NCI-H1417 (cell line): Measurements from ENCODE around the gene GFY.

ENCODE experiments used
- DNase-seq, 3 experiments: peaks; one replicate each; lab custom pipeline; 2025; lab: John Stamatoyannopoulos, UW

The GFY gene

GRCh38 chr19:49408816-49409440 is 16.3 kb upstream of the GFY start:
- DNase-seq = no peak

DNA sequence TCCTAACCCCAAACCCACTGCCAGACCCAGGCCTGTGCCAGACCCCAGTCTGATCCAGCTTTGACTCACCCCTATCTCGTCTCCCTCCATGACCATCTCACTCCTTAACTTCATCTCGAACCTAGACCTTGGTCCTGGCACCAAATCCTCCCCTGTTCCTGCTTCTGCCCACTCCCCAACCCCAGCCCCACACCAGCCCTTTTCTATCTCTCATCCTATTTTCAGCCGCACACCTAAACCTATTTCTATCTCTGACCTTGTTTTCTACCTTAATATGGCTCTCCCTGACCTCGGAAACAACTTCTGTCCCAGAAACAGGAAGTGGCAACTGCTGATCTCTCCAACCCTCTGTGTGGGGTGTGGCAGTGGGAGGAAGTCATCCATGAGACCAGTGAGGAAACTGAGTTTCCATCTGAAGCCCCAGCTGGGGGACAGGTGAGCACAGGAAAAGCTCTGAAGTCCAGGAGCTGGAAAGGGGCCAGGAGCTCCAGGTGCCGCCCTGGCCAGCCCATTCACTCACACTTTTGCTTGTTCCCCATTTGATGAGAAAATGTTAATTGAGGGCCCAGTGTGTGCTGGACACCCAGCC is 15.7 kb upstream of the GFY start:
- DNase-seq = peak in 1 of 3 experiments; percentile 5

DNA sequence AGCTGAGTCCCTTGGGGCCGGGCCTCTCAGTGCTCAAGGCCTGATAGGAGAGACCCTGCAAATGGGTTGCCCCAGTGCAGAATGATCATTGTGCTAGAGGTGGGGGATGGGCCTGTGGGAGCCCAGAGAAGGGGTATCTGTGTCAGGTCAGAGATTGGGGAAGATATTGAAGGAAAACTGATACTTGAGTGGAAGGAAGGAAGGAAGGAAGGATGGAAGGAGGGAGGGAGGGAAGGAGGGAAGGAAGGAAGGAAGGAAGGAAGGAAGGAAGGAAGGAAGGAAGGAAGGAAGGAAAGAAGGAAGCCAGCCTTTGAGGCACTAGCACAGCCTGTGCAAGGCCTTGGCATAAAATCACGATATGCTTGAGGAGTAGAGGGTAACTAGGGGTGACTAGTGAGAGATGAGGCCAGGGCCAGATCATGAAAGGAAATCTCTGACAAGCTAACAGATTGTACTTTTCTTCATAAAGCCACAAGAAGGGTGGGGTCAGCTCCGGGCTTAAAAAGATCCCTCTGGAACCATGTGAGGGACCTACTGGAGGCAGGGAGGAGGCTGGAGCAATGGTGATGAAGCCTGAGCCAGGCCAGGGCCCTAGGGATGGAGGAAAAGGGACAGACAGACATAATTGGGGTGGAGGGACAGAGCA is 13.4 kb upstream of the GFY start:
- no peak for DNase-seq

DNA sequence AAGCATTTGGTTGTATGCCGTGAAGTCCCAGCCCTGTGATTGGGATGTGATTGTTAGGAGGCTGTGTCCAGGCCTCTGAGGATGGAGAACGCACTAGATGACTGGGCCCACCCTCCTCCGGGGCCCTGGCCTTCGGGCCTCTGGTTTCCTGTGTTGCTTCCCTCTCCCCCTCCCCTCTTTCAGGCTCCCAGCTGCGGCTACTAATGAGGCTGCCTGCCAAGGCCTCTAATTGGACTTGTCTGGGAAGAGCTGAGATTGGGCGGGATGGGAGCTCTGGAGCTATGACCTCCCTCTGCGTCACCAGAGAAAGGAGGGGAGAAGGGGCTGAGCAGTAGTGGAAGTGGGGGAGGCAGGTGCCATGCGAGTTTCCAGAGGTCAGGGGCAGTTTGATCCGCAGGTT is 11.8 kb upstream of the GFY start:
- DNase-seq = peak in 2 of 3 experiments; percentile 24 to 54

DNA sequence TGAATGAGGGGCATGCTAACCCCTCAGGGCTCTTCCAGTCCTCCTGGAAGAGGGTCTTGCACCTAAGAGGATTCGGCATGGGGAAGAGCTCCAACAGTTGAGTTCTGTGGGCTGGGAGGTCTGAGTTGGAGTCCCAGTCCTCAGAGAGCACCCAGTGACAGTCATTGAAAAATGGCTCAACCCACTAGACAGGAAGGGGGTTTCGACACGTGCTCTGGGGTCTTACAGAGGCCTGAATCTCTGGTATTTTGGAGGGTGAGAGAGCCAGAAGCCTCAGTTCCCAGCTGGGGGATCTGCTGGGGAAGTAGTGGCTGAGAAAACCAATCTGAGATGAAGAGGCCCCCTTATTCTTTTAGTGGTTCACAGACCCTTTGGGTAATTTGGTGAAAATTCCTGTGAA is 10.9 kb upstream of the GFY start:
- no peak for DNase-seq

GRCh38 chr19:49415102-49415809 is 9.9 kb upstream of the GFY start:
- no peak for DNase-seq

DNA sequence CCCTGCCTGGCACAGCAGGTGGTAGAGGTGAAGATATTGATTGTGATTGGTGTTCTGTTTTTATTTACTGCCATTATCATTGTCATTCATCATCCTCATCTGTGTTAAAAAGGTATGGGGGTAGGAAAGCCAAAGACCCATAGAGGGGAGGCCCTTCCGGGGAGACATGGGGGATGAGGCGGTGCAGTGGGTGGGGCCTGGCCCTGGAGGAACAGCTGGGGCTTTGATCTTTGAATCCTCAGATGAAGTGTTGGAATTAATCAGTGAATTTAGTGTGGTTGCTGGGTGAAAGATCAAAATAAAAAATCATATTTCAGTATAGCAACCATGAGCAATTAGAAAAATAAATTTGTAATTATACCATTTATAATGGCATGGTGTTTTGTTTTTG is 9.4 kb upstream of the GFY start:
- DNase-seq = no peak

DNA sequence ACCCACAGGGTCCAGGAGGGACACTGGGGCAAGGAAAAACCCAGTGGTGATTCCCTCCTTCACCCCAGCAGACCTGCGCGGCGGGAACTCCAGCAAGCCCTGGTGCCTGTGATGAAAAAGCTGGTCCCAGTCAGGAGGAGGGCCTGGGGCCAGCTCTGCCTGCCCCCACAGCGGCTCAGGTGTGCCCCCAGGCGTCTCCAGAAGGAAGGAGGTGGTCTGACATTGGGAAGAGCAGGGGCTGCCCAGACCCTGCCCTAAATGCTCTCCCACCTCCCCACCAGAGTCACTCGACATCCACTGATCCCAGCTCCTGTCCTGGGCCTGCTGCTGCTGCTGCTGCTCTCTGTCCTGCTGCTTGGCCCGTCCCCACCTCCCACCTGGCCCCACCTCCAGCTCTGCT is 8.1 kb upstream of the GFY start:
- no peak for DNase-seq

GRCh38 chr19:49418511-49418910 is 6.7 kb upstream of the GFY start:
- DNase-seq = no peak

DNA sequence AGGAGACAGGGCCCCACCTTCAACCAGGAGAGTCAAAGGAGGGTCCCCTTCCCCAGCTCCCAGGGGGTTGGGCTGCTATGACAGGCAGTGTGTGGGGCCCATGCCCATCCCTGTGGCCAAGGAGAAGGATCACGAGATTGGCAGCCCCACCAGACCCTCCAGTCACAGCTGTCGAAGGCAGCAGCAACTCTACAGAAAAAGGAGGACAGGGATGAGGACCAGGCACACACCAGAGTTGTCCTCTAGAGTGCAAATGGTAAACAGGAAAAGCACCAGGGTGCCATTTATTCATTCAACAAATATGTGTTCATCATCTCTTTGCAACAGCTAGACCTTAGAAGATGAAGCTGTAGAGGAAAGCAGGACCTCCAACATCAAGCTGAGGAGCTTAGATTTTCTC is 6.0 kb upstream of the GFY start:
- no peak for DNase-seq

GRCh38 chr19:49420227-49420626 is 5.0 kb upstream of the GFY start:
- no peak for DNase-seq

DNA sequence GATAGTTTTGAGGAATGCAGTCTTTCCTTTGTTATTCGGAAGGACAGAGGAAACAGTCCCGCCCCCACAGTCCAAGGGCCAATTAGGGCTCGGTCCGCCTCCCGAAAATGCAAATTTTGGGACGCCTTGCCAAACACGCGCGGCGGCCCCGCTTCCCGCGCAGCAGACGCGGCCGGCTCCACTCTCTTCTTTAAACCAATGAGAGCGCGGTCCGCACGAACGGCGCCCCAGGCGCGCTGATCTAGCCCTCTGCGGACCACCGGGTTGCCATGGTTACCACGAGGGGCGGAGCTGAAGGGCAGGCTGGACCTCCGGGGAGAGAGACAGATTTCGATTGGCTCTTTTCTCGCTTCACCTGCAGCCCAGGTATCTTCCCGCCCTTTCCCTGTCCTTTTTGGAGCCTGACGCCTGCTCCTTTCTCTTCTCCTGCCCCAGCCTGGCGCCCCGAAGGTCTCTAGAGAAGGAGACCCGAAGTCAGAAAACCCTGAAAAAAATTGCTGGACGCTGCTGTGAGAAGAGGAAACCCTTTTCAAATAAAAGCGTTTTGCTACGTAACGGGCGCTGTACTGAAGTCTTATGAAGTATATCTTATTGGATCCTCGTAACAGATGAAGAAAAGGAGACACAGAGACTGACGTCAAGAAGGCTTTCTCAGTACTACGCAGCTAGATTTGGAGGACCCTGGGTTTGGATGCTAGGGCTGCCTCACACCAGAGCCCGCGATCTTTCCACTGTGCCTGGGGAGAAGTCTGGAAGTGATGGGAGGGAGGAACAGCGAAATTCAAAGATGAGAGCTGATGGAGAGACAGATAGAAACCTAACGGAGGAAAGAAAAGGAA is 3.9 kb upstream of the GFY start:
- peak; percentile 74 to 97 (median 91) for DNase-seq

DNA sequence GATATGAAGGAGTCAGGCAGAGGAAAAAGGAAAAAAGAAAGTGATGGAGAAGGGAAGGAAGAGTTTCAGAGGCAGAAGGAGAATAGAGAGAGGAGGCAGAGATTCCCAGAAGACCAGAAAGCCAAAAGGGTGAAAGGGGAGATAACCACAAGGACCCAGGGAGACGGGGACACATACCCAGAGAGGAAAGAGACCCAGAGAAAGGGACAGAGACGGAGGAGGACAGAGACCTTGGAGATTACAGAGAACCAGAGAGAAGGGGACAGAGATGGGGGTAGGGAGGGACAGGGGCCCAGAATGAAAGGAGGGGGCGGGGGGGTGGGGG is 3.3 kb upstream of the GFY start:
- DNase-seq = no peak

GRCh38 chr19:49422407-49423070 is 2.6 kb upstream of the GFY start:
- DNase-seq = peak; percentile 61 to 68 (median 64)

DNA sequence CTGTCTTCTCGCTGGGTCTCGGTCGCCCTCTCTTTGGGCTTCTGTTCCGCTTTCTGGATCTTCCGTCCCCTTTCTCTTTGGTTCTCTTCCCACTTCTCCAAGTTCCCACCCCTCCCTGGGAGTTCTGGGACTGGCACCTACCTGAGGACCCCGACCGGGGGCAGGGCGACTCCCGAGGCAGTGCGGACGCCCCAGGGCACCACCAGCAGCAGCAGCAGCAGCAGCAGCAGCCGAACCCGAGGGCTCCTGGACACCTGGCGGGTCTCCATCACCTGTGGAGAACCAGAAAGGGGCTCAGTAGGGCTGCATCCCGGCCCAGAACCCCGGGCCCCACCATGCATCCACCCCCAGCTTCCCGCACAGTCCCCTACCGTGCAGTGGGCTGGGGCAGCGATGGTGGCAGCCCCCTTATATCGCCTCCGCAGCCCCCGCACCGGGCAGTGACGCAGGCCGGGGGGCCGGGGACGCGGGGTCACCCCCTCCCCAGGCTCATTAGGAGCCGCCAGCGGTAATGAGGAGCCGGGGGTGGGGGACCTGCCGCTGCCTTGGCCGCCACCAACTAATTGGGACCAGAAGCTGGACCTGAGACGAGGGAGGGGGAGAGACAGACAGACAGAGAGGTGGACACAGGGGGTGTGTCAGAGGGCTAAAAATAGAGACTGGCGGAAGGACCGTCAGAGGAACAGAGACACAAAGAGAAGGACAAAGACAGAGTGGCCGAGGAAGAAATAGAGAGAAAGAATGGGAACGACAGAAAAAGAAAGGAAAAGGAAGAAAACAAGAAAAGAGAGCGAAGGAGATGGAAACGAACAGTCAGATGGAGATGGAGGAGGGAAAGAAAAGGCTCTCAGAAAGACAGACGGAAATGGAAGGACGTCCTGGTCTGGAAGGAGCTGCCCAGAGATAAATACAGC is 1.9 kb upstream of the GFY start, which contains the start of gene PTH2:
PTH2 (minus strand) TSS at position 371 of the 914 bp plus-strand sequence; CDS start at position 269, 102 bp downstream.
- peak in 1 of 3 experiments; percentile 36 for DNase-seq

GRCh38 chr19:49423985-49424303 is 1.2 kb upstream of the GFY start:
- no peak for DNase-seq

DNA sequence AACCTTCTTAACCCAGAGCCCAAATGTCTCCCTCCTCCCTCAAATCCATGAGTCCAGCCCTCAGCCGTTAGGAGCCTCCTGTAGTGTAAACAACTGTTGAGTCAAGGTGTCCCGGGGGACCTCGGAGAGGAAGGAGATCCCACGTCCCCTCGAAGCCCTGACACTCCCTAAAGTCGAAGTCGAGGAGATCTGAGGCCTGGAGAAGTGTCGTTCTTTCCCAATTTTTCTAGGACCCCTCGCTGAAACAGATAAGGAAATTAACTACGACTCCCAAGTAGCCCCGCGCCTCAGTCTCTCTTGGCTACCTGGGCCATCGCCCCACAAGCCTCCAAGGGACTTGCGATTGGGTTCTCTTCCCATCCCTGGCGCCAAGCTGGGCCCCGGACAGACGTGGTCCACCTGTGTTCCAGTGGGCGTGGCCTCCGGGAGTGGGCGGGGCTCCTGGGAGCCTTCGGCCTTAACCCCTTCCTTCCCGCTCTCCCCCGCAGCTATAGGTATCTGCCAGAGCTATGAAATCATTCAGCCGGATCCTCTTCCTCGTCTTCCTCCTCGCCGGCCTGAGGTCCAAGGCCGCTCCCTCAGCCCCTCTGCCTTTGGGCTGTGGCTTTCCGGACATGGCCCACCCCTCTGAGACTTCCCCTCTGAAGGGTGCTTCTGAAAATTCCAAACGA is 869 bp downstream of the GFY start:
- DNase-seq = peak in 2 of 3 experiments; percentile 4 to 91

GRCh38 chr19:49427339-49427738 is 2.2 kb downstream of the GFY start:
- DNase-seq = no peak

GRCh38 chr19:49427855-49428546 is 2.8 kb downstream of the GFY start:
- peak in 2 of 3 experiments; percentile 36 to 51 for DNase-seq
